Measurements from ENCODE around the gene KIF5C. TPM values are rescaled to one million over a fixed set of nuclear protein-coding genes. Genes with fewer than 3 reads are reported as not detected.

Gene KIF5C
- total and polyA plus RNA-seq, 2 donors (not counting 1 experiment from before 2014, with no cell fraction given) = 1.9 to 6.1 TPM

GRCh38 chr2:148998831-148999200, 123.8 kb downstream of the KIF5C start:
- no peak for ATAC-seq (ENCODE audit: low read depth)
- Histone ChIP-seq H3K4me2 (replicated peaks; ENCODE audit: low read depth, low read length, poor library complexity, severe bottlenecking) (no peak overlapping the region), H4K20me1 (ENCODE audit: control insufficient read depth, insufficient read depth, low read length, poor library complexity, severe bottlenecking) (no peaks in the 10 kb centered on the region), H2AFZ (ENCODE audit: insufficient read depth, low read depth, low read length, poor library complexity, severe bottlenecking) (no peak overlapping the region), H3K79me2 (ENCODE audit: control insufficient read depth, insufficient read depth, low read length) (no peaks in the 10 kb centered on the region), H3K36me3 (replicated peaks in 1 of 2; ENCODE audit: control extremely low read depth in 1 of 2, control insufficient read depth in 1 of 2, extremely low read depth in 1 of 2, insufficient read depth in 2 of 2, low read length in 1 of 2) (no peaks in the 10 kb centered on the region), H3K9me3 (ENCODE audit: control extremely low read depth in 1 of 3, control insufficient read depth in 2 of 3, insufficient read depth in 1 of 3, low read length in 2 of 3) (no peaks in the 10 kb centered on the region), H3K9ac (ENCODE audit: low read length) (no peak overlapping the region), H3K4me3 (ENCODE audit: control extremely low read depth in 1 of 5, extremely low read depth in 1 of 5, insufficient read depth in 1 of 5, low read depth in 2 of 5, low read length in 4 of 5) (no peak overlapping the region), H3K4me1 (ENCODE audit: control insufficient read depth in 2 of 2, insufficient read depth in 2 of 2, low read length in 2 of 2) (no peaks in the 10 kb centered on the region), H3K27ac (ENCODE audit: low read length in 2 of 2) (no peak overlapping the region), H3K27me3 (replicated peaks in 1 of 4; ENCODE audit: control extremely low read depth in 1 of 4, control insufficient read depth in 3 of 4, insufficient read depth in 4 of 4, low read length in 3 of 4) (no peaks in the 10 kb centered on the region)
- TF ChIP-seq EZH2 (IDR thresholded peaks at IDR 0.05; ENCODE audit: borderline replicate concordance, insufficient read depth, low read depth, low read length, poor library complexity, severe bottlenecking) = no peak
- no peak for TF ChIP-seq CTCF (IDR thresholded peaks at IDR 0.05)
- Mint-ChIP-seq H3K27me3 (peaks cover 6% of the 10 kb centered on the region), H3K4me3 (no peak overlapping the region), H3K27ac (no peak overlapping the region), H3K9me3 (ENCODE audit: insufficient read depth) (no peaks in the 10 kb centered on the region), H3K4me1 (no peaks in the 10 kb centered on the region)
- DNase-seq = no peak
- ChIA-PET POLR2A (no interaction called here), CTCF (interaction anchor here (0.7 kb wide), 1 partner anchor 102 kb away, joined by 5 read pairs; no protein-coding TSS in a partner anchor)
- 80% methylated on average over 1 of the region's 4 CpGs for WGBS (ENCODE audit: insufficient coverage)
- intact Hi-C loops (cut with micrococcal nuclease) = no loop called here

- H3K4me1 Mint-ChIP-seq = no peaks in the 10 kb centered on the region
- WGBS (ENCODE audit: insufficient coverage) = 0% methylated on average over 1 of the region's 7 CpGs
- H3K79me2 ChIP-seq (ENCODE audit: control insufficient read depth, insufficient read depth, low read length) = no peaks in the 10 kb centered on the region
Measured at GRCh38 chr2:148999451-148999921, 124.5 kb downstream of the KIF5C start.

More at GRCh38 chr2:148999451-148999921, 124.5 kb downstream of the KIF5C start:
- Histone ChIP-seq H3K4me1 (ENCODE audit: control insufficient read depth in 2 of 2, insufficient read depth in 2 of 2, low read length in 2 of 2) (no peaks in the 10 kb centered on the region), H3K4me3 (ENCODE audit: control extremely low read depth in 1 of 5, extremely low read depth in 1 of 5, insufficient read depth in 1 of 5, low read depth in 2 of 5, low read length in 4 of 5) (no peak overlapping the region), H2AFZ (ENCODE audit: insufficient read depth, low read depth, low read length, poor library complexity, severe bottlenecking) (no peak overlapping the region), H3K4me2 (replicated peaks; ENCODE audit: low read depth, low read length, poor library complexity, severe bottlenecking) (no peak overlapping the region), H3K9me3 (ENCODE audit: control extremely low read depth in 1 of 3, control insufficient read depth in 2 of 3, insufficient read depth in 1 of 3, low read length in 2 of 3) (no peaks in the 10 kb centered on the region), H3K9ac (ENCODE audit: low read length) (no peak overlapping the region), H3K27me3 (replicated peaks in 1 of 4; ENCODE audit: control extremely low read depth in 1 of 4, control insufficient read depth in 3 of 4, insufficient read depth in 4 of 4, low read length in 3 of 4) (no peaks in the 10 kb centered on the region), H3K27ac (ENCODE audit: low read length in 2 of 2) (no peak overlapping the region), H4K20me1 (ENCODE audit: control insufficient read depth, insufficient read depth, low read length, poor library complexity, severe bottlenecking) (no peaks in the 10 kb centered on the region), H3K36me3 (replicated peaks in 1 of 2; ENCODE audit: control extremely low read depth in 1 of 2, control insufficient read depth in 1 of 2, extremely low read depth in 1 of 2, insufficient read depth in 2 of 2, low read length in 1 of 2) (no peaks in the 10 kb centered on the region)
- H3K27me3 Mint-ChIP-seq = peaks cover 6% of the 10 kb centered on the region
- no peaks in the 10 kb centered on the region for H3K9me3 Mint-ChIP-seq (ENCODE audit: insufficient read depth)
- H3K27ac Mint-ChIP-seq = no peak overlapping the region
- TF ChIP-seq EZH2 (IDR thresholded peaks at IDR 0.05; ENCODE audit: borderline replicate concordance, insufficient read depth, low read depth, low read length, poor library complexity, severe bottlenecking) (no peak), CTCF (IDR thresholded peaks at IDR 0.05) (no peak)
- ChIA-PET CTCF (interaction anchor here (1.0 to 1.2 kb wide), 2 partner anchors 8 to 19 kb away, joined by 3 to 4 read pairs; no protein-coding TSS in a partner anchor), POLR2A (no interaction called here)
- H3K4me3 Mint-ChIP-seq = no peak overlapping the region
- ATAC-seq (ENCODE audit: low read depth) = no peak
- intact Hi-C loops (cut with micrococcal nuclease) = no loop called here
- DNase-seq = no peak

Measured in B cell (primary cell).